ENCODE data around the gene REC114.

DNA sequence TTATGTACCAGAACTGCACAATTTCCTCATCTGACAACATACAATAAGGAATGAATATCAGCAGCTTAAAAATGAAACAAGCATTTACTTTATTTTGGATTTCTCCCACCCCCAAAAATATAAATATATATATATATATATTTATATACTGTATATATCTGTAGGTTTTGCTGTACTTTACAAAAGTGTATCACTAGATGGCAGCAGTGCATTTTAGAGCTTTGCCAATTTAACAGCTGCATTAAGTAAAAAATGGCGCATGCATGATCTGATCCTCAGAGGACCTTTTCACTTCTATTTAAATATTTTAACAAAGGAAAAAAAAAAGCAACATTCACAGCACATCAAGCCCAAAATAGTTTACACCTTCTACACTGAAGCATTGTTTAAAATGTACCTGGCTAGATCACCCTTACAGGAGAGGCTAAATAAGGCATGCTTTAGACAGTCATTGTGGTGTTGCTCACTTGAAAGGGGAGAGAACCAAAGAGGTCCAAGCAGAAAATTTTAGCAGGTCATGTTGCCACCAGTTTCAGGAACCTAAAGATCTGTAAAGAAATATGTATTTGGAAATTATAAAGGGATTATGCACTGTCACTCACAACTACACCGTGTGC lies 117.6 kb downstream of the REC114 start:
- TF ChIP-seq POLR2A (IDR thresholded peaks at IDR 0.05; ENCODE audit: low read length) (no peak), GATA1 (IDR thresholded peaks at IDR 0.05; ENCODE audit: low read depth, low read length) (no peak)
